MM.1S (cell line): ENCODE results near the gene SLC39A2.
"Not testable (repeated sequence)": the region's sequence is repeated elsewhere in the genome, so short reads cannot be mapped to it uniquely, and the experiment has no call there.

Experiments
- DNase-seq: peaks from one replicate; pipeline ENCODE4 v3.0.0-alpha.2; 2015
- H2AFZ ChIP-seq: fragments of 300-600 bp; sonication (generic); 2 replicates; pipeline ENCODE4 v1.6.0; 2016; ENCODE audit warnings: antibody characterized with exemption, low read length
- H3F3A ChIP-seq: fragments of 300-600 bp; sonication (generic); 2 replicates; pipeline ENCODE4 v1.6.1; 2016; ENCODE audit warnings: mild to moderate bottlenecking, antibody characterized with exemption, low read length, moderate library complexity, mixed read lengths; ENCODE audit not compliant: insufficient read depth
- H3K27ac ChIP-seq: fragments of 300-600 bp; sonication (generic); 2 replicates; pipeline ENCODE4 v1.5.1; 2016; ENCODE audit warnings: mild to moderate bottlenecking, low read length
- H3K27me3 ChIP-seq: fragments of 300-600 bp; sonication (generic); replicated peaks from 2 replicates; pipeline ENCODE4 v1.6.0; 2016; ENCODE audit warnings: low read length; ENCODE audit not compliant: insufficient read depth
- H3K36me3 ChIP-seq: fragments of 300-600 bp; sonication (generic); replicated peaks from 2 replicates; pipeline ENCODE4 v1.6.1; 2016; ENCODE audit warnings: mild to moderate bottlenecking, low read length, mixed read lengths; ENCODE audit not compliant: insufficient read depth
- H3K4me1 ChIP-seq: fragments of 300-600 bp; sonication (generic); 2 replicates; pipeline ENCODE4 v1.6.1; 2016; ENCODE audit warnings: low read length, mixed read lengths
- H3K4me2 ChIP-seq: fragments of 300-600 bp; sonication (generic); 2 replicates; pipeline ENCODE4 v1.6.0; 2016; ENCODE audit warnings: low read depth, low read length
- H3K4me3 ChIP-seq: fragments of 300-600 bp; sonication (generic); 2 replicates; pipeline ENCODE4 v1.5.1; 2016; ENCODE audit warnings: low read length, mixed read lengths
- H3K79me2 ChIP-seq: fragments of 300-600 bp; sonication (generic); 2 replicates; pipeline ENCODE4 v1.6.1; 2016; ENCODE audit warnings: mixed run types, low read length, mixed read lengths
- H3K9ac ChIP-seq: fragments of 300-600 bp; sonication (generic); 2 replicates; pipeline ENCODE4 v1.6.1; 2016; ENCODE audit warnings: low read length, mixed read lengths
- H3K9me2 ChIP-seq: fragments of 300-600 bp; sonication (generic); replicated peaks from 2 replicates; pipeline ENCODE4 v1.6.1; 2016; ENCODE audit warnings: mild to moderate bottlenecking, low read length, mixed read lengths; ENCODE audit not compliant: insufficient read depth
- H3K9me3 ChIP-seq: fragments of 300-600 bp; sonication (generic); replicated peaks from 2 replicates; pipeline ENCODE4 v1.6.1; 2016; ENCODE audit warnings: mild to moderate bottlenecking, low read length, mixed read lengths; ENCODE audit not compliant: insufficient read depth
- H4K20me1 ChIP-seq: fragments of 300-600 bp; sonication (generic); 2 replicates; pipeline ENCODE4 v1.6.1; 2016; ENCODE audit warnings: mild to moderate bottlenecking, low read length, moderate library complexity, mixed read lengths; ENCODE audit not compliant: insufficient read depth
- CTCF ChIP-seq: fragments of 300-600 bp; sonication (generic); IDR thresholded peaks from 2 replicates; pipeline ENCODE4 v1.5.1; 2016; ENCODE audit warnings: antibody characterized with exemption, low read length, mixed read lengths
- EZH2 ChIP-seq: fragments of 300-600 bp; sonication (generic); optimal IDR thresholded peaks from 2 replicates; pipeline ENCODE3; 2017; ENCODE audit warnings: low read depth, mild to moderate bottlenecking, antibody characterized with exemption, low read length, mixed read lengths
- EZH2phosphoT487 ChIP-seq: fragments of 300-600 bp; sonication (generic); IDR thresholded peaks from 2 replicates; pipeline ENCODE4 v1.6.1; 2018; ENCODE audit warnings: antibody characterized with exemption, low read length

The SLC39A2 gene

GRCh38 chr14:20998674-20999366, at the start of gene SLC39A2:
Gene SLC39A2 (plus strand): TSS chr14:20999293. CDS start chr14:20999447, 154 bp downstream.
- H3K9ac ChIP-seq: no peak within 1 kb of the TSS
- H3K4me1 ChIP-seq: no peaks in the 10 kb centered on the region
- H3K9me3 ChIP-seq: no peaks in the 10 kb centered on the region
- H3K4me3 ChIP-seq: no peak within 1 kb of the TSS
- H3K4me2 ChIP-seq: no peak within 1 kb of the TSS
- no peaks in the 10 kb centered on the region for H4K20me1 ChIP-seq
- H3K36me3 ChIP-seq: no peaks in the 10 kb centered on the region
- DNase-seq: no peak
- no peaks in the 10 kb centered on the region for H3K27me3 ChIP-seq
- H3F3A ChIP-seq: no peaks in the 10 kb centered on the region
- H3K9me2 ChIP-seq: no peaks in the 10 kb centered on the region
- TF ChIP-seq EZH2: no peak
- no peak for TF ChIP-seq CTCF
- TF ChIP-seq EZH2phosphoT487: no peak
- H3K27ac ChIP-seq: no peak within 1 kb of the TSS
- H3K79me2 ChIP-seq: no peaks in the 10 kb centered on the region
- H2AFZ ChIP-seq: no peak within 1 kb of the TSS

GRCh38 chr14:20954736-20955537, 44.2 kb upstream of the SLC39A2 start, which contains the start of gene RNASE2:
Gene RNASE2 (plus strand): TSS chr14:20955487. CDS start chr14:20955772, 285 bp downstream.
- H3K9me3 ChIP-seq, H3K9me2 ChIP-seq, H4K20me1 ChIP-seq, H3K27ac ChIP-seq, H3K4me1 ChIP-seq, H2AFZ ChIP-seq, H3K4me2 ChIP-seq, DNase-seq, H3K27me3 ChIP-seq, H3K79me2 ChIP-seq, H3K9ac ChIP-seq, H3K4me3 ChIP-seq, H3F3A ChIP-seq, H3K36me3 ChIP-seq: not testable (repeated sequence)

GRCh38 chr14:20955538-20955873, 43.6 kb upstream of the SLC39A2 start:
- not testable (repeated sequence) for H3K4me1 ChIP-seq, H3K36me3 ChIP-seq, H3K9me2 ChIP-seq, H3K27ac ChIP-seq, DNase-seq, H3K4me3 ChIP-seq, H3K4me2 ChIP-seq, H4K20me1 ChIP-seq, H3K27me3 ChIP-seq, H3K9me3 ChIP-seq, H2AFZ ChIP-seq, H3F3A ChIP-seq, H3K9ac ChIP-seq, H3K79me2 ChIP-seq

GRCh38 chr14:20956376-20956976, 42.6 kb upstream of the SLC39A2 start:
- H3F3A ChIP-seq: no peaks in the 10 kb centered on the region
- no peaks in the 10 kb centered on the region for H3K36me3 ChIP-seq
- no peak overlapping the region for H3K9ac ChIP-seq
- no peak overlapping the region for H3K4me3 ChIP-seq
- H3K27ac ChIP-seq: no peak overlapping the region
- H4K20me1 ChIP-seq: no peaks in the 10 kb centered on the region
- no peak for TF ChIP-seq CTCF
- no peak for TF ChIP-seq EZH2
- TF ChIP-seq EZH2phosphoT487: no peak
- no peaks in the 10 kb centered on the region for H3K9me2 ChIP-seq
- no peaks in the 10 kb centered on the region for H3K9me3 ChIP-seq
- no peak overlapping the region for H2AFZ ChIP-seq
- no peaks in the 10 kb centered on the region for H3K79me2 ChIP-seq
- H3K4me1 ChIP-seq: no peaks in the 10 kb centered on the region
- no peaks in the 10 kb centered on the region for H3K27me3 ChIP-seq
- H3K4me2 ChIP-seq: no peak overlapping the region
- DNase-seq: no peak

GRCh38 chr14:20958946-20959345, 40.1 kb upstream of the SLC39A2 start:
- not testable (repeated sequence) for H3K4me1 ChIP-seq, H3K9me3 ChIP-seq, H3K4me3 ChIP-seq, H3K27ac ChIP-seq, DNase-seq, H3K9ac ChIP-seq, H2AFZ ChIP-seq, H3K27me3 ChIP-seq, H3K79me2 ChIP-seq, H3F3A ChIP-seq, H3K36me3 ChIP-seq, H3K4me2 ChIP-seq, H3K9me2 ChIP-seq, H4K20me1 ChIP-seq
